Glutamatergic neuron (in vitro differentiated cells): Measurements from ENCODE around the gene DRAXIN. TPM values are rescaled to one million over a fixed set of nuclear protein-coding genes. Genes with fewer than 3 reads are reported as not detected.
A peak's percentile ranks its signal among the peaks of the same experiment; 100 is the strongest.

Experiments used
- DNase-seq: peaks from one replicate; pipeline ENCODE4 v3.0.0; 2022
- H3K27ac Mint-ChIP-seq: one replicate; pipeline ENCODE4 v1.8.0; 2020; ENCODE audit warnings: mild to moderate bottlenecking, mixed read lengths, inconsistent platforms; ENCODE audit not compliant: unreplicated experiment
- H3K27me3 Mint-ChIP-seq: one replicate; pipeline ENCODE4 v1.8.0; 2020; ENCODE audit warnings: mild to moderate bottlenecking, moderate library complexity, mixed read lengths, inconsistent platforms; ENCODE audit not compliant: unreplicated experiment
- H3K36me3 Mint-ChIP-seq: one replicate; pipeline ENCODE4 v1.8.0; 2020; ENCODE audit warnings: mild to moderate bottlenecking, mixed read lengths, inconsistent platforms; ENCODE audit not compliant: unreplicated experiment
- H3K4me1 Mint-ChIP-seq: one replicate; pipeline ENCODE4 v1.8.0; 2020; ENCODE audit warnings: mild to moderate bottlenecking, low read depth, mixed read lengths, inconsistent platforms; ENCODE audit not compliant: unreplicated experiment
- H3K4me3 Mint-ChIP-seq: one replicate; pipeline ENCODE4 v1.8.0; 2020; ENCODE audit warnings: mild to moderate bottlenecking, mixed read lengths, inconsistent platforms; ENCODE audit not compliant: unreplicated experiment
- H3K9me3 Mint-ChIP-seq: one replicate; pipeline ENCODE4 v1.8.0; 2020; ENCODE audit warnings: mild to moderate bottlenecking, moderate library complexity, mixed read lengths, inconsistent platforms; ENCODE audit not compliant: unreplicated experiment
- CTCF ChIP-seq: fragments of 200-600 bp; sonication (generic); IDR thresholded peaks from one replicate; pipeline ENCODE4 v1.5.0; 2021; ENCODE audit not compliant: partially characterized antibody, unreplicated experiment
- total RNA-seq: library from RNA; stranded (reverse); fragmentation: NEBNext Ultra II Directional; extraction: Animal tissue kit (Norgen Biotek cat#: 25700); gene quantifications from one replicate; pipeline ENCODE4 v1.2.1, GENCODE V29; 2021; ENCODE audit not compliant: unreplicated experiment

The DRAXIN gene
- total RNA-seq, 1 donor from 2014 or later: 111 TPM

GRCh38 chr1:11729498-11730428 is 38.3 kb downstream of the DRAXIN start:
- H3K9me3 Mint-ChIP-seq: peaks cover 4% of the 10 kb centered on the region
- DNase-seq: no peak
- H3K27me3 Mint-ChIP-seq: peaks cover 11% of the 10 kb centered on the region
- H3K4me1 Mint-ChIP-seq: peaks cover 6% of the 10 kb centered on the region
- TF ChIP-seq CTCF: no peak
- no peak overlapping the region for H3K27ac Mint-ChIP-seq
- no peaks in the 10 kb centered on the region for H3K36me3 Mint-ChIP-seq
- H3K4me3 Mint-ChIP-seq: peak overlapping the region; percentile 42

GRCh38 chr1:11730429-11730891 is 39.0 kb downstream of the DRAXIN start:
- H3K9me3 Mint-ChIP-seq: peaks cover 4% of the 10 kb centered on the region
- DNase-seq: no peak
- H3K27me3 Mint-ChIP-seq: peaks cover 11% of the 10 kb centered on the region
- H3K4me3 Mint-ChIP-seq: no peak overlapping the region
- no peak for TF ChIP-seq CTCF
- H3K36me3 Mint-ChIP-seq: no peaks in the 10 kb centered on the region
- no peak overlapping the region for H3K27ac Mint-ChIP-seq
- H3K4me1 Mint-ChIP-seq: peaks cover 6% of the 10 kb centered on the region

GRCh38 chr1:11731691-11732283 is 40.3 kb downstream of the DRAXIN start:
- Mint-ChIP-seq H3K27me3 (peaks cover 11% of the 10 kb centered on the region), H3K27ac (peak overlapping the region; percentile 59), H3K36me3 (no peaks in the 10 kb centered on the region), H3K9me3 (peaks cover 4% of the 10 kb centered on the region), H3K4me1 (peaks cover 6% of the 10 kb centered on the region), H3K4me3 (peak overlapping the region; percentile 55)
- peak; percentile 67 for DNase-seq
- no peak for TF ChIP-seq CTCF

- no peaks in the 10 kb centered on the region for H3K36me3 Mint-ChIP-seq
- H3K27me3 Mint-ChIP-seq: peaks cover 13% of the 10 kb centered on the region
- no peak for TF ChIP-seq CTCF
- H3K9me3 Mint-ChIP-seq: peaks cover 6% of the 10 kb centered on the region
- no peak for DNase-seq
- peaks cover 9% of the 10 kb centered on the region for H3K4me1 Mint-ChIP-seq
- H3K4me3 Mint-ChIP-seq: no peak overlapping the region
- no peak overlapping the region for H3K27ac Mint-ChIP-seq
These were observed 41.8 kb downstream of the DRAXIN start for GRCh38 chr1:11733306-11733705.

GRCh38 chr1:11735531-11735853 is 44.0 kb downstream of the DRAXIN start:
- peaks cover 6% of the 10 kb centered on the region for H3K27me3 Mint-ChIP-seq
- H3K9me3 Mint-ChIP-seq: peaks cover 2% of the 10 kb centered on the region
- H3K4me3 Mint-ChIP-seq: peak overlapping the region; percentile 67
- no peak for DNase-seq
- peak overlapping the region; percentile 39 for H3K27ac Mint-ChIP-seq
- peaks cover 9% of the 10 kb centered on the region for H3K4me1 Mint-ChIP-seq
- no peak for TF ChIP-seq CTCF
- no peaks in the 10 kb centered on the region for H3K36me3 Mint-ChIP-seq
